Limb (tissue), 2 donors: ENCODE results near the gene YTHDF1.
"Not testable (repeated sequence)": the region's sequence is repeated elsewhere in the genome, so short reads cannot be mapped to it uniquely, and the experiment has no call there.

Experiments used
- DNase-seq, 2 donors: peaks; one replicate each; pipeline ENCODE4 v3.0.0-alpha.2; 2016; ENCODE audit errors: extremely low spot score in 2 of 2

YTHDF1 gene

GRCh38 chr20:63158845-63159244 lies 57.1 kb downstream of the YTHDF1 start:
- no peak for DNase-seq

- no peak for DNase-seq
Observed at GRCh38 chr20:63158352-63158751, 57.6 kb downstream of the YTHDF1 start.

GRCh38 chr20:63157431-63157830 lies 58.5 kb downstream of the YTHDF1 start:
- DNase-seq = not testable (repeated sequence)

GRCh38 chr20:63156221-63156671 lies 59.7 kb downstream of the YTHDF1 start:
- DNase-seq = no peak

GRCh38 chr20:63155266-63156165 lies 60.4 kb downstream of the YTHDF1 start:
- no peak for DNase-seq

GRCh38 chr20:63154395-63154794 lies 61.5 kb downstream of the YTHDF1 start:
- no peak for DNase-seq

GRCh38 chr20:63153254-63154221 lies 62.4 kb downstream of the YTHDF1 start:
- DNase-seq = no peak

GRCh38 chr20:63152322-63153253 lies 63.3 kb downstream of the YTHDF1 start:
- DNase-seq = no peak

- peak in 1 of 2 donors; percentile 7 for DNase-seq
Observed at GRCh38 chr20:63151554-63152321, 64.2 kb downstream of the YTHDF1 start.

GRCh38 chr20:63150911-63151531 lies 64.9 kb downstream of the YTHDF1 start:
- DNase-seq = no peak

- DNase-seq = no peak
Observed at GRCh38 chr20:63150391-63150898, 65.5 kb downstream of the YTHDF1 start.

- no peak for DNase-seq
Observed at GRCh38 chr20:63149531-63150192, 66.3 kb downstream of the YTHDF1 start.

GRCh38 chr20:63148696-63149095 lies 67.2 kb downstream of the YTHDF1 start:
- DNase-seq = no peak

- no peak for DNase-seq
Observed at GRCh38 chr20:63147532-63147931, 68.4 kb downstream of the YTHDF1 start.
